Heart right ventricle (tissue), 16 donors: ENCODE measurements around the gene CCDC7. TPM values are rescaled to one million over a fixed set of nuclear protein-coding genes. Genes with fewer than 3 reads are reported as not detected.

Source experiments
- ATAC-seq, 8 donors: fragments of 200-7000 bp; cut with Tn5 transposase; one replicate each; pipeline ENCODE4 v1.9.1; 2020; ENCODE audit warnings: mild to moderate bottlenecking in 8 of 8, moderate library complexity in 8 of 8, moderate number of reproducible peaks in 1 of 8
- DNase-seq, 2 donors: peaks; one replicate each; pipeline ENCODE4 v3.0.0-alpha.2; 2020
- H3K27ac ChIP-seq, 10 donors: fragments of 200-600 bp; sonication (generic) in 2 of 10; one replicate each; pipeline versions ENCODE4 v1.5.0 to v1.8.0; 2020 to 2022; ENCODE audit warnings: mild to moderate bottlenecking in 3 of 10
- H3K27me3 ChIP-seq, 7 donors: fragments of 200-600 bp; one replicate each; pipeline ENCODE4 v1.8.0; 2021 to 2022; ENCODE audit warnings: mild to moderate bottlenecking in 2 of 7
- H3K36me3 ChIP-seq, 9 donors: fragments of 200-600 bp; sonication (generic) in 1 of 9; one replicate each; pipeline versions ENCODE4 v1.5.0 to v1.8.0; 2020 to 2022; ENCODE audit warnings: mild to moderate bottlenecking in 2 of 9
- H3K4me1 ChIP-seq, 9 donors: fragments of 200-600 bp; sonication (generic) in 1 of 9; one replicate each; pipeline versions ENCODE4 v1.5.0 to v1.8.0; 2020 to 2022; ENCODE audit warnings: mild to moderate bottlenecking in 4 of 9
- H3K4me3 ChIP-seq, 10 donors: fragments of 200-600 bp; sonication (generic) in 2 of 10; one replicate each; pipeline versions ENCODE4 v1.5.0 to v1.8.0; 2020 to 2022; ENCODE audit warnings: mild to moderate bottlenecking in 7 of 10, moderate library complexity in 2 of 10
- H3K9me3 ChIP-seq, 11 donors: fragments of 200-600 bp in 10 of 11; sonication (generic) in 2 of 11; one replicate each; pipeline versions ENCODE4 v1.5.0 to v1.8.0; 2013 to 2022; ENCODE audit warnings: mild to moderate bottlenecking in 2 of 11, control low read depth in 1 of 11, moderate library complexity in 1 of 11
- CTCF ChIP-seq, 9 donors: fragments of 200-600 bp; sonication (generic) in 2 of 9; IDR thresholded peaks; one replicate each; pipeline versions ENCODE4 v1.5.0 to v1.8.0; 2021 to 2022; ENCODE audit warnings: antibody characterized with exemption in 9 of 9, mild to moderate bottlenecking in 5 of 9, moderate library complexity in 1 of 9
- WGBS, 2 donors: extraction: QIAGEN DNeasy Blood & Tissue Kit; methylation state at CpG; one replicate each; pipeline ENCODE4 v1.1.7; 2013; ENCODE audit warnings: inconsistent platforms in 1 of 2; 5-methylcytosine and 5-hydroxymethylcytosine counted together
- intact Hi-C, 10 donors: fragments of 100-400 bp; cut with DNase I; formaldehyde crosslinking; loops; one replicate each; pipeline versions ENCODE4 v1.11.1 to v1.14.2; 2022
- polyA plus RNA-seq, 2 donors: library from polyadenylated mRNA; stranded (reverse); fragments of 200-250 nt; gene quantifications; one replicate each; pipeline ENCODE4 v1.2.3, GENCODE V29; 2013
- total RNA-seq, 10 donors: library from RNA; stranded (reverse); fragmentation: NEBNext Ultra II Directional in 3 of 10; extraction: Animal tissue kit (Norgen Biotek cat#: 25700) in 3 of 10; gene quantifications; one replicate each; pipeline versions ENCODE4 v1.2.1 to v1.2.4, GENCODE V29; 2021 to 2023
- donor health status: Arrhythmogenic right ventricular cardiomyopathy.
- donor health status: ischemic (EF 13 %, LVEDD 7.1; RV severe dilation, severe dysfunction).
- donor health status: healthy with polysubstance abuse.
- donor health status: DM: no; HTN: yes; CAD: no.
- donor health status: DM: no; HTN: no; CAD: no.
- donor health status: ischemic (EF 25% LVEDD 6.9; RV normal size, moderate dysfunction).
- donor health status: ischemic (EF 25% LVEDD 5.7; RV mildly dilated, moderate dysfunction).
- donor health status: healthy.
- donor health status: DM: yes; HTN: yes; CAD: no.
- donor health status: Ischemic cardiomyopathy.
- donor health status: ischemic (EF 35%, LVEDD 5.7; RV mildly dilated, moderate dysfunction).
- donor health status: nonischemic (EF 11% LVEDD 7.7; RV severe dilation, severe dysfunction).
- donor health status: DM: yes; HTN: yes; CAD: no.
- donor health status: PGD.
- donor health status: ischemic (EF 29% LVEDD 5.4; RV normal size, mild dysfunction).
- donor health status: nonischemic (EF 23%, LVEDD 6.1; RV moderate dilation, normal function).

CCDC7 gene
- total and polyA plus RNA-seq, 12 donors = 0.96 to 34.1 (median 20.4) TPM

- Histone ChIP-seq H3K9me3 (no peaks in the 10 kb centered on the region), H3K27me3 (no peaks in the 10 kb centered on the region), H3K4me1 (no peaks in the 10 kb centered on the region), H3K27ac (no peak overlapping the region), H3K4me3 (no peak overlapping the region), H3K36me3 (no peaks in the 10 kb centered on the region)
- TF ChIP-seq CTCF (IDR thresholded peaks at IDR 0.05) = no peak
- ATAC-seq = no peak
- DNase-seq = no peak
- intact Hi-C loops = no loop called here
- WGBS, 2 donors = 88 to 95% methylated on average over 2 of the region's 2 CpGs
Measured at GRCh38 chr10:32403091-32403490, 42.8 kb upstream of the CCDC7 start.

- 52 to 65% methylated on average over 5 of the region's 5 CpGs for WGBS, 2 donors
- peak in 6 of 8 donors; percentile 25 to 84 (median 65) for ATAC-seq
- TF ChIP-seq CTCF (IDR thresholded peaks at IDR 0.05) = no peak
- Histone ChIP-seq H3K9me3 (no peaks in the 10 kb centered on the region), H3K27me3 (no peaks in the 10 kb centered on the region), H3K4me3 (no peak overlapping the region), H3K4me1 (peaks cover 0 to 31% (median 17%) of the 10 kb centered on the region in 9 donors), H3K36me3 (no peaks in the 10 kb centered on the region), H3K27ac (peak overlapping the region in 1 of 10 donors; percentile 18)
- intact Hi-C loops = no loop called here
- peak in 1 of 2 donors; percentile 9 for DNase-seq
Measured at GRCh38 chr10:32408690-32409089, 37.2 kb upstream of the CCDC7 start.

- Histone ChIP-seq H3K27me3 (no peaks in the 10 kb centered on the region), H3K9me3 (no peaks in the 10 kb centered on the region), H3K36me3 (no peaks in the 10 kb centered on the region), H3K4me1 (peaks cover 0 to 31% (median 17%) of the 10 kb centered on the region in 9 donors), H3K4me3 (no peak overlapping the region), H3K27ac (no peak overlapping the region)
- intact Hi-C loops = no loop called here
- WGBS, 2 donors = 83 to 86% methylated on average over 3 of the region's 3 CpGs
- TF ChIP-seq CTCF (IDR thresholded peaks at IDR 0.05) = no peak
- ATAC-seq (no peak), DNase-seq (no peak)
Measured at GRCh38 chr10:32409741-32410140, 36.2 kb upstream of the CCDC7 start.

GRCh38 chr10:32410569-32410968 lies 35.4 kb upstream of the CCDC7 start:
- Histone ChIP-seq H3K4me1 (peaks cover 0 to 31% (median 17%) of the 10 kb centered on the region in 9 donors), H3K27me3 (no peaks in the 10 kb centered on the region), H3K27ac (no peak overlapping the region), H3K36me3 (no peaks in the 10 kb centered on the region), H3K9me3 (no peaks in the 10 kb centered on the region), H3K4me3 (no peak overlapping the region)
- intact Hi-C loops = no loop called here
- no peak for ATAC-seq
- 96 to 98% methylated on average over 8 of the region's 8 CpGs for WGBS, 2 donors
- no peak for DNase-seq
- TF ChIP-seq CTCF (IDR thresholded peaks at IDR 0.05) = no peak
